IPS-11a (cell line): ENCODE data around the gene TMEM116.

Experiments used
- H3K4me3 ChIP-seq: one replicate; pipeline ENCODE4 v1.5.1; 2013; ENCODE audit warnings: low read depth, low read length, control low read depth

The TMEM116 gene

DNA sequence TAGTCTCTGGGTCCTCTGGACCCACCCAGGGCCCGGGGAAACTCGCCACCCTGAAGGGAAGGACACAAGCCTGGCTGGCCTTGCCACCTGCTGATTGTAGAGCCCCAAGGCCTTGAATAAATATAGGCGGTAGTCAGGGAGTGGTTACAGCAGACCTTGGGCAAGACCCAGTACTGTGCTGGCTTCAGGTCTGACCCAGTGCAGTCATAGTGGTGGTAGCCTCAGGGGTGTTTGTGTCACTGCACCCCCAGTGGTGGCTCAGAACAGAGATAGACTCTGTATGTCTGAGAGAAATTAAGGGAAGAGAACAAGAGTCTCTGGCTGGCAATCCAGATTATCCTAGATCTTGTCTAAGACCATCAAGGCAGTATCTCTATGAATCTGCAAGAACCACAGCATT is 107.5 kb downstream of the TMEM116 start:
- H3K4me3 ChIP-seq, result no peak overlapping the region

DNA sequence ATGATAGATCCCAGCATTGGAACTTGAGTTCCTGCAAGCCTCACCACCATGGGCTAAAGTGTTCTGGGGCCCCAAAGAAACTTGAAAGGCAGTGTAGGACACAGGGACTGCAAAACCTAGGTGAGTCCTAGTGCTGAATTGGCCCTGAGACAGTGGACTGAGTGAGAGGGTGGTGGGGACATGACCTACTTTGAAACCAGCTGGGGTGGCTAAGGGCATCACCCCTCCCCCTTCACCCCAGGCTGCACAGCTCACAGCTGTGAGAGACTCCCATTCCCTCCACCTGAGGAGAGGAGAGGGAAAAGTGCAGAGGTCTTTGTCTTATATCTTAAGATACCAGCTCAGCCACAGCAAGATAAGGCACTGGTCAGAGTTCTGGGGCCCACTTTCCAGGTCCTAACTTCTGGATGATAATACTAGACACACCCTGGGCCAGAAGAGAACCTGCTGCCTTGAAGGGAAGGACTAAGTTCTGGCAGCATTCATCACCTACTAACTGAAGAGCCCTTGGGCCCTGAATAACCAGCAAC is 108.5 kb downstream of the TMEM116 start:
- H3K4me3 ChIP-seq, result no peak overlapping the region

DNA sequence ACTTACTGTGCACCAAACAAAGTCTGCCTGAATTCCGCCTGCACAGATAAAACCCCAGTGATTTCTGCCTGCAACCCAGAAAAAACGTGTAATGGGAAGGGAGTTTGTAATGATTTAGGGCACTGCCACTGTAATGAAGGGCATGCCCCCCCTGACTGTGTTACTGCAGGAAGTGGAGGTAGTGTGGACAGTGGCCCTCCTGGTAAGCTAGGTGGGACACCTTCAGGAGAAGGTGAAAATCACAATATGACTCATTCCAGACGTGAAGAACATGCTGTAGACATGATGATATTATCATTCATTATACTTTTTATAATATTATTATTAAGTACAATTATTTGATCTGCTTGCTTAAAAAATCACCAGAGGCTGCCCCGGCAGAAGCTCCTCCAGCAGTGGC is 111.8 kb downstream of the TMEM116 start:
- H3K4me3 ChIP-seq, result no peak overlapping the region

DNA sequence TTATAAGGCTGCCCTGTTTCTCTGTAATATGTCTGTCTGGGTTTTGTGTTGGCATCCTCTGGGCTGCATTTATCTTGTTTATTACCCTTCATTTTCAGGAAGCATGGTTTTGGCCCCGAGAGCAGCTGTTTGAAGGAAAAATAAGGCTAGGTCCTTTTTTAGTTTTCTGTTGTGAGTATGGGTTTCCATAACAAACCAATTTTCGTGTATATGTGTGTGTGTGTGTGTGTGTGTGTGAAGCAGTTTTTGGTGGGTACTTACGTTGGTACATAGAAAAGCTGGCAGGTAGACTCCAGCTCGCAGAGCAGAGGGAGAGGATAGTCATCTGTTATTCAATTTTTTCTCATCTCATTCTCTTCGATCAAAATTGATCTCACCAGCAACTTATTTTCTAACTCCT is 118.4 kb downstream of the TMEM116 start:
- no peak overlapping the region for H3K4me3 ChIP-seq

DNA sequence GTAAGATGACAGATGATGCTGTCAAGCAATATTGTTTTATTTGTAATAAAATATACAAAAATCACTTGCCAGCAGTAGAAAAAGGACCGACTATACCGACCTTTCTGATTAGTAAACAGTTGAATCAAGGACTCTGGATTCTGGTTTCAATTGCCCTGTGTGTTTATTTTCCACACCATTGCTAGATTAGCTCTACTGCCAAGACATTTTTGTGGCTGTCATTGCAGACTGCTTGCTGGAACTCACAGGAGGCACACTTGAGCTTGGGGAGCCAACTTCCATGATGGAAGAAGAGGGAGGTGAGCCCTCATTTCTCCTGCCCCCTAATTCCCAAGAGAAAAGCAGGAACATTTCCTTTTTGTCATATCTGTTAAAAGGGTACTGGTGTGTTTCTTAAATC is 119.7 kb downstream of the TMEM116 start:
- no peak overlapping the region for H3K4me3 ChIP-seq

DNA sequence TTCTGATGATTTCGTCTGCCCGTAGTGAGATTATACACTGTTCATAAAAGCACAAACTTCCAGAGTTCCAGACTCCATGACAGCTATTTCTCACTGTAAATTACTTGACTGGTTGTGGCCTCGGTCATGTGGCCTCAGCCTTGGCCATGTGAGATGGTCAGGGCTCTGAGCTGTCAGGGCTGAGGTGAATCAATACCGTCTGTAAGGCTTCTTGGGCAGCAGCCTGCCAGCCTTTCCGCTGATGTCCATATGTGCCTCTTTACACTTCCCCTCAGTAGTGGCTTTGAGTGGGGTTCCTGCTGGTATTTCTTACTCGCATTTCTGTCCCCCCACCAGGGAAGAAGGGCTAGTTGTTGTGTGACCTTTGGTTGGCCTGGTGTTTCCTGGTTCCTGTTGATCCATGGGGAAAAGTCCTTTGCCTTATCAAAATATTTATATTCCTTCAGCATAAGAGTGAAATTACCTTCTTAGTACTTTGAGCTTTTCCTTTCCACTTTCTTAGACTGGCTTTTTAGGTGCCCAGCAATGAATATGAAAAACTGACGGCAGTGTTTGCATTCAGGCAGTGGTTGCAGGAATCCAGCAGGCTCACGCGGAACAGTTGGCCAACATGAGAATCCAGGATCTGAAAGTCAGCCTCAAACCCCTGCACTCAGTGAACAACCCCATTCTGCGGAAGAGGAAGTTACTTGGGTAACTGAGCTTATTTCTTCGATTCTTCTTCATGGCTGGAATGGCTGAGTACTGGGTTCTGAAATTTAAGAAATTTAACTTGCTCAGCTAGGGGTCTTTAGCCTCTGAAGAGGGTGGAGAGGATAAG is 124.8 kb downstream of the TMEM116 start:
- H3K4me3 ChIP-seq, result no peak overlapping the region

DNA sequence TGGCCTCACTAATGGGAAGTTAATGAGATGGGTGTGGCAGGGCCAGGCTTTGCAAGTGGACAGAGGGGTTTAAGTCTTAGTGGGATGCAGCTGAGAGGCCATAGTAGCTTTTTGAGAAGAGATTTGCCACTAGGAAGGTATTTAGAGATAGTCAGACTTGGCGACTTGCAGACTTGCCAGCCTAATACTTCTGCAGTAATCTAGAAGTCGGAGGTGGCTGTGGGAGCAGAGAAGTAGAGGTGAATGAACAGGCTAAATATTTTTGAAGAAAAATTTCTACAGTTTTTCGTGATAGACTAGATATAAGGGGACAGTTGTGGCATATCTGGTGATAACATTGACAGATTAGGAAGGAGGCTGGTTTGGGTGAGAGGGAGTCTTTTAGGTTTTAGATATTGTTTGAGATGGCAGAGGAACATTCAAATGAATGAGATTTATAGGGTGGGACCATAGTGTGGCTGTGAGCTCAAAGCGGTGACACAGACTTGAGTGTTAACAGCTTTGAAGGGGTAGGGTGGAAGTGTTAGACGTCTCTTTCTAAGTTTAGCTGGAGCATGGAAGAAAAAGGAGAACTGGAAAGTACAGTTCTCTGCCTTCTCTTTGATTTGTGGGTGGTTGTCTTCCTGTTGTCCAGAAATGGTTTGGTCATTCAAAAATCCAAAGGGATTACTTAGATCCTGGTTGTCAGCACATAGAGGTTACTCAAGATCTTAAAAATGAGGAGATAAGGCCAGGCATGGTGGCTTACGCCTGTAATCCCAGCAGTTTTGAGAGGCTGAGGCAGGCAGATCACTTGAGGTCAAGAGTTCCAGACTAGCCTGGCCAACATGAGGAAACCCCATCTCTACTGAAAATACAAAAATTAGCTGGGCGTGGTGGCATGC is 126.1 kb downstream of the TMEM116 start:
- H3K4me3 ChIP-seq, result no peak overlapping the region

DNA sequence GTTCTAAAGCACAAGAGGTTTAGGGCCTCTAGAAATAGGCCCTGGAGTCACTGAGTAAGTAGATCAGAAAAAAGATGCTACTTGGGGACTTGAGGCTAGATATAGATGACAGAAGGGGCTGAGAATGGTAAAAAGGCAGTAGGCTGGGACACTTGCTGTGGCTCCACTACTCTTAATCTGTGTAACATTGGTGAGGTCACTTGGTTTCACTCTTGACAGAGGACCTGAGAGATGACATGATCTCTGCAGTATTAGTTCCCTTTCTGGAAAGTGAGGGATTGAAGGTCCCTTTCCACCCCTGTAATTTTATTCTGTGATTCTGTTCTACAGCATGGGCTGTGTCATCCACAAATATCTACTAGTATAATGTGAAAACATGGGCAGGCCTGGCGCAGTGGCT is 131.2 kb downstream of the TMEM116 start:
- H3K4me3 ChIP-seq, result no peak overlapping the region
